Endothelial cell of umbilical vein (primary cell): ENCODE measurements around the gene ITFG1. TPM values are rescaled to one million over a fixed set of nuclear protein-coding genes. Genes with fewer than 3 reads are reported as not detected.

ENCODE experiments used
- BruUV-seq: library from RNA; stranded (reverse); fragments of 400-500 nt; replicated peaks from 2 replicates; lab custom pipeline; 2021; lab: Mats Ljungman, UMichigan
- CTCF ChIA-PET: fragments of 300-600, 350-600 bp; sonication (Branson Sonifier 250); formaldehyde crosslinking; loops from one replicate; lab custom pipeline; 2021; ENCODE audit warnings: antibody characterized with exemption, inconsistent platforms; lab: Charles Lee
- POLR2A ChIA-PET: fragments of 300-600, 350-600 bp; sonication (Branson Sonifier 250); formaldehyde crosslinking; loops from one replicate; lab custom pipeline; 2021; ENCODE audit warnings: antibody characterized with exemption, inconsistent platforms; lab: Charles Lee
- DNase-seq: peaks from one replicate; pipeline ENCODE4 v3.0.0-alpha.2; 2011; ENCODE audit warnings: low read depth, low spot score
- FAIRE-seq: peaks from 2 replicates; lab custom pipeline; 2011; peaks lifted over from hg19 to GRCh38; lab: Jason Lieb, UNC
- H2AFZ ChIP-seq: 2 replicates; pipeline ENCODE4 v1.6.0; 2012; ENCODE audit warnings: low read depth, low read length, control low read depth, inconsistent platforms
- H3K27ac ChIP-seq: 2 replicates; pipeline ENCODE4 v1.5.1; 2011; ENCODE audit warnings: low read depth, mild to moderate bottlenecking, control low read depth, low read length, moderate library complexity; ENCODE audit not compliant: insufficient read depth
- H3K27me3 ChIP-seq, 2 experiments: 2 replicates each; pipeline versions ENCODE4 v1.6.0 to v1.6.1; 2011; ENCODE audit warnings: low read length in 2 of 2, mixed read lengths in 1 of 2; ENCODE audit not compliant: control insufficient read depth in 2 of 2, insufficient read depth in 2 of 2
- H3K36me3 ChIP-seq, 2 experiments: 2 replicates in 1 of 2; 3 replicates in 1 of 2; pipeline ENCODE4 v1.5.1; 2011; ENCODE audit warnings: low read length in 2 of 2, mild to moderate bottlenecking in 1 of 2, moderate library complexity in 1 of 2; ENCODE audit not compliant: control insufficient read depth in 2 of 2, insufficient read depth in 2 of 2; ENCODE audit errors: extremely low read depth in 1 of 2
- H3K4me1 ChIP-seq: 3 replicates; pipeline ENCODE4 v1.5.1; 2011; ENCODE audit warnings: mild to moderate bottlenecking, low read length; ENCODE audit not compliant: control insufficient read depth, insufficient read depth; ENCODE audit errors: extremely low read depth
- H3K4me2 ChIP-seq: 2 replicates; pipeline ENCODE4 v1.6.1; 2011; ENCODE audit warnings: low read length, control low read depth, mixed read lengths; ENCODE audit not compliant: insufficient read depth
- H3K4me3 ChIP-seq, 3 experiments: fragments of 200-600 bp in 1 of 3; sonication (generic), shearing (Covaris generic) in 1 of 3; replicated peaks in 1 of 3; 2 replicates each; pipeline ENCODE4 v1.5.1; 2011 to 2016; ENCODE audit warnings: control low read depth in 3 of 3, low read length in 3 of 3, mild to moderate bottlenecking in 2 of 3, inconsistent platforms in 1 of 3, low read depth in 1 of 3, moderate library complexity in 1 of 3; ENCODE audit not compliant: insufficient read depth in 1 of 3
- H3K79me2 ChIP-seq: 2 replicates; pipeline ENCODE4 v1.6.0; 2012; ENCODE audit warnings: low read length, inconsistent platforms; ENCODE audit not compliant: control insufficient read depth, insufficient read depth
- H3K9ac ChIP-seq: replicated peaks from 2 replicates; pipeline ENCODE3; 2011; ENCODE audit warnings: low read length, control low read depth; ENCODE audit not compliant: insufficient read depth; ENCODE audit errors: extremely low read depth
- H3K9me1 ChIP-seq: replicated peaks from 3 replicates; pipeline ENCODE4 v1.6.0; 2011; ENCODE audit warnings: mild to moderate bottlenecking, low read length; ENCODE audit not compliant: control insufficient read depth, insufficient read depth; ENCODE audit errors: extremely low read depth
- H3K9me3 ChIP-seq: replicated peaks from 2 replicates; pipeline ENCODE4 v1.5.1; 2012; ENCODE audit warnings: low read length, inconsistent platforms; ENCODE audit not compliant: control insufficient read depth, insufficient read depth
- H4K20me1 ChIP-seq: replicated peaks from 2 replicates; pipeline ENCODE3; 2011; ENCODE audit warnings: mild to moderate bottlenecking, low read length; ENCODE audit not compliant: control insufficient read depth, insufficient read depth; ENCODE audit errors: extremely low read depth
- CTCF ChIP-seq, 2 donors: IDR thresholded peaks; 1 replicate in 1 of 2; 2 replicates in 1 of 2; pipeline ENCODE4 v1.5.1; 2011; ENCODE audit warnings: low read length in 2 of 2, mild to moderate bottlenecking in 2 of 2, moderate library complexity in 2 of 2, control low read depth in 1 of 2, inconsistent platforms in 1 of 2, low read depth in 1 of 2; ENCODE audit not compliant: insufficient read depth in 1 of 2; ENCODE audit errors: extremely low read depth in 1 of 2
- EZH2 ChIP-seq: IDR thresholded peaks from 2 replicates; pipeline ENCODE4 v1.6.1; 2012; ENCODE audit warnings: borderline replicate concordance, low read depth, mild to moderate bottlenecking, moderate library complexity, low read length, inconsistent platforms; ENCODE audit not compliant: severe bottlenecking
- FOS ChIP-seq: IDR thresholded peaks from 2 replicates; pipeline ENCODE4 v1.6.1; 2011; ENCODE audit warnings: mild to moderate bottlenecking, low read length, moderate library complexity, borderline replicate concordance; ENCODE audit not compliant: insufficient read depth
- GATA2 ChIP-seq: IDR thresholded peaks from 2 replicates; pipeline ENCODE4 v1.7.0; 2011; ENCODE audit warnings: low read depth, mild to moderate bottlenecking, moderate library complexity, mixed read lengths, low read length; ENCODE audit not compliant: insufficient read length, insufficient read depth
- JUN ChIP-seq: IDR thresholded peaks from 2 replicates; pipeline ENCODE4 v1.6.1; 2011; ENCODE audit warnings: borderline replicate concordance, low read depth; ENCODE audit not compliant: insufficient read length, insufficient read depth
- MYC ChIP-seq: IDR thresholded peaks from one replicate; pipeline ENCODE4 v1.6.1; 2011; ENCODE audit warnings: mild to moderate bottlenecking, low read depth, low read length
- POLR2A ChIP-seq: IDR thresholded peaks from 2 replicates; pipeline ENCODE4 v1.6.1; 2012; ENCODE audit warnings: low read depth, mild to moderate bottlenecking, control low read depth, low read length
- POLR2AphosphoS5 ChIP-seq: IDR thresholded peaks from 2 replicates; pipeline ENCODE4 v1.6.1; 2012; ENCODE audit warnings: low read depth, mild to moderate bottlenecking, control low read depth, low read length, moderate library complexity; ENCODE audit not compliant: insufficient read depth
- dilution Hi-C: fragments of 300-500 bp; cut with MboI; formaldehyde crosslinking; loops from one replicate; pipeline ENCODE4 v1.15.0; 2019; ENCODE audit warnings: low sequenced_read_pairs; ENCODE audit not compliant: extremely low pct_ligation_motif_present
- intact Hi-C: fragments of 100-400 bp; cut with micrococcal nuclease; formaldehyde crosslinking; loops from one replicate; pipeline ENCODE4 v1.10.0; 2022
- polyA plus RNA-seq, 4 experiments: library from polyadenylated mRNA; depleted of rRNA in 3 of 4; stranded (reverse) in 3 of 4; unstranded in 1 of 4; fragments of >200 nt; gene quantifications; 2 replicates each; pipeline versions ENCODE4 v1.2.1 to v1.2.3, GENCODE V29; 2011 to 2012; ENCODE audit warnings: missing spikeins in 1 of 4
- total RNA-seq: library from RNA; stranded (reverse); gene quantifications from 2 replicates; pipeline ENCODE4 v1.2.3, GENCODE V29; 2021
- TF ChIP-seq, protein P1 (sequence below): IDR thresholded peaks from 2 replicates; pipeline ENCODE4 v1.6.1; 2011; ENCODE audit not compliant: insufficient read depth, insufficient read length

Gene ITFG1
- total and polyA plus RNA-seq, 2 donors (not counting 3 experiments of a cell fraction or from before 2014, with no cell fraction given), result 32.1 to 44.2 TPM

- H3K27ac ChIP-seq, result no peak overlapping the region
- H3K9me3 ChIP-seq, result peaks cover 3% of the 10 kb centered on the region
- no peak for FAIRE-seq
- DNase-seq, result no peak
- CTCF ChIA-PET, result no interaction called here
- BruUV-seq, result no TSS peak
- POLR2A ChIA-PET, result no interaction called here
- no peaks in the 10 kb centered on the region for H4K20me1 ChIP-seq
- H3K9ac ChIP-seq, result no peak overlapping the region
- H3K4me3 ChIP-seq, result no peak overlapping the region
- intact Hi-C loops (no loop called here), dilution Hi-C loops (no loop called here)
- peaks cover 15% of the 10 kb centered on the region for H3K79me2 ChIP-seq
- H3K36me3 ChIP-seq, result no peaks in the 10 kb centered on the region
- no peaks in the 10 kb centered on the region for H3K9me1 ChIP-seq
- H3K27me3 ChIP-seq, result no peaks in the 10 kb centered on the region
- TF ChIP-seq POLR2A (no peak), JUN (no peak), POLR2AphosphoS5 (no peak), EZH2 (no peak), MYC (no peak), FOS (no peak), CTCF (IDR thresholded peaks at IDR 0.05; ENCODE audit: extremely low read depth in 1 of 2, insufficient read depth in 1 of 2, low read depth in 1 of 2, low read length in 2 of 2) (no peak), GATA2 (no peak)
- TF ChIP-seq, protein P1, sequence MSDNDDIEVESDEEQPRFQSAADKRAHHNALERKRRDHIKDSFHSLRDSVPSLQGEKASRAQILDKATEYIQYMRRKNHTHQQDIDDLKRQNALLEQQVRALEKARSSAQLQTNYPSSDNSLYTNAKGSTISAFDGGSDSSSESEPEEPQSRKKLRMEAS, result no peak
- H3K4me2 ChIP-seq, result no peak overlapping the region
- H2AFZ ChIP-seq, result no peak overlapping the region
- no peaks in the 10 kb centered on the region for H3K4me1 ChIP-seq
Measured at GRCh38 chr16:47492036-47492427, 31.2 kb upstream of the ITFG1 start.
